GM23248 (cell line): Measurements from ENCODE around the gene CWC27. TPM values are rescaled to one million over a fixed set of nuclear protein-coding genes. Genes with fewer than 3 reads are reported as not detected.
A peak's percentile ranks its signal among the peaks of the same experiment; 100 is the strongest.

Source experiments
- DNase-seq: peaks from one replicate; pipeline ENCODE4 v3.0.0-alpha.2; 2015
- H2AFZ ChIP-seq: fragments of 200-600 bp; sonication (generic); 2 replicates; pipeline ENCODE4 v1.6.1; 2016; ENCODE audit warnings: antibody characterized with exemption
- H3F3A ChIP-seq: fragments of 200-600 bp; sonication (generic); 2 replicates; pipeline ENCODE4 v1.6.1; 2016; ENCODE audit warnings: mild to moderate bottlenecking, antibody characterized with exemption, mixed run types; ENCODE audit not compliant: insufficient read depth
- H3K27ac ChIP-seq: fragments of 200-600 bp; sonication (generic); 2 replicates; pipeline ENCODE4 v1.5.1; 2016; ENCODE audit warnings: mild to moderate bottlenecking
- H3K27me3 ChIP-seq: fragments of 200-600 bp; sonication (generic); replicated peaks from 2 replicates; pipeline ENCODE4 v1.6.1; 2016; ENCODE audit warnings: mild to moderate bottlenecking; ENCODE audit not compliant: insufficient read depth
- H3K36me3 ChIP-seq: fragments of 200-600 bp; sonication (generic); 2 replicates; pipeline ENCODE4 v1.6.1; 2016; ENCODE audit warnings: low read depth, mild to moderate bottlenecking
- H3K4me1 ChIP-seq: fragments of 200-600 bp; sonication (generic); 2 replicates; pipeline ENCODE4 v1.6.1; 2016; ENCODE audit warnings: mild to moderate bottlenecking; ENCODE audit not compliant: insufficient read depth
- H3K4me2 ChIP-seq: fragments of 200-600 bp; sonication (generic); one replicate; pipeline ENCODE4 v1.6.1; 2016; ENCODE audit warnings: mild to moderate bottlenecking; ENCODE audit not compliant: unreplicated experiment
- H3K4me3 ChIP-seq: fragments of 200-600 bp; sonication (generic); 2 replicates; pipeline ENCODE4 v1.5.1; 2016; ENCODE audit warnings: mild to moderate bottlenecking
- H3K79me2 ChIP-seq: fragments of 200-600 bp; sonication (generic); 2 replicates; pipeline ENCODE4 v1.6.1; 2016; ENCODE audit warnings: mild to moderate bottlenecking; ENCODE audit not compliant: insufficient read depth
- H3K9ac ChIP-seq: fragments of 200-600 bp; sonication (generic); 2 replicates; pipeline ENCODE4 v1.6.1; 2016; ENCODE audit warnings: mild to moderate bottlenecking
- H3K9me2 ChIP-seq: fragments of 200-600 bp; sonication (generic); 2 replicates; pipeline ENCODE4 v1.6.1; 2016; ENCODE audit warnings: mixed run types, mild to moderate bottlenecking, moderate library complexity; ENCODE audit not compliant: insufficient read depth
- H3K9me3 ChIP-seq: fragments of 200-600 bp; sonication (generic); one replicate; pipeline ENCODE4 v1.6.1; 2017; ENCODE audit warnings: low read depth
- H4K20me1 ChIP-seq: fragments of 200-600 bp; sonication (generic); 2 replicates; pipeline ENCODE4 v1.6.0; 2016; ENCODE audit not compliant: insufficient read depth
- EZH2 ChIP-seq: fragments of 200-600 bp; sonication (generic); IDR thresholded peaks from 2 replicates; pipeline ENCODE4 v1.6.1; 2018; ENCODE audit warnings: antibody characterized with exemption, mild to moderate bottlenecking; ENCODE audit not compliant: insufficient read depth, poor library complexity, severe bottlenecking
- EZH2phosphoT487 ChIP-seq: fragments of 200-600 bp; sonication (generic); IDR thresholded peaks from 2 replicates; pipeline ENCODE4 v1.6.1; 2018; ENCODE audit warnings: antibody characterized with exemption, moderate library complexity, mild to moderate bottlenecking, low read depth; ENCODE audit not compliant: insufficient read depth
- WGBS, 2 experiments: methylation state at CpG; one replicate each; pipeline ENCODE4 v1.1.6; 2015 to 2017; ENCODE audit warnings: low lambda C conversion rate in 2 of 2, low coverage in 1 of 2; ENCODE audit errors: missing lambda C conversion rate in 2 of 2; 5-methylcytosine and 5-hydroxymethylcytosine counted together
- in situ Hi-C: fragments of 300-500 bp; cut with MboI; formaldehyde crosslinking; loops from 2 replicates; pipeline ENCODE4 v1.15.0; 2020
- polyA plus RNA-seq: library from polyadenylated mRNA; unstranded; fragments of >200 nt; fragmentation: Nextera tagmentation; extraction: Ambion mirVana; gene quantifications from 2 replicates; pipeline ENCODE4 v1.2.1, GENCODE V29; 2016
- total RNA-seq: library from RNA; depleted of rRNA; stranded (reverse); fragments of >200 nt; shearing (Covaris generic); gene quantifications from 2 replicates; pipeline ENCODE4 v1.2.3, GENCODE V29; 2014

CWC27 gene
- total and polyA plus RNA-seq, 2 experiments from 2014 or later = 22.7 to 30.5 TPM

- 20 to 21% methylated on average over 1 of the region's 1 CpG for WGBS, 2 experiments
- no peaks in the 10 kb centered on the region for H3F3A ChIP-seq
- no peak for TF ChIP-seq EZH2
- no peak for TF ChIP-seq EZH2phosphoT487
- H4K20me1 ChIP-seq = no peaks in the 10 kb centered on the region
- no peaks in the 10 kb centered on the region for H3K36me3 ChIP-seq
- no peaks in the 10 kb centered on the region for H3K9me3 ChIP-seq
- in situ Hi-C loops = no loop called here
- H2AFZ ChIP-seq = no peak overlapping the region
- peaks cover 19% of the 10 kb centered on the region for H3K4me1 ChIP-seq
- H3K9me2 ChIP-seq = no peaks in the 10 kb centered on the region
- H3K4me3 ChIP-seq = no peak overlapping the region
- DNase-seq = no peak
- no peak overlapping the region for H3K27ac ChIP-seq
- H3K9ac ChIP-seq = no peak overlapping the region
- H3K27me3 ChIP-seq = no peaks in the 10 kb centered on the region
- H3K4me2 ChIP-seq = no peak overlapping the region
- H3K79me2 ChIP-seq = no peaks in the 10 kb centered on the region
Measured at GRCh38 chr5:64838376-64838775, 69.6 kb downstream of the CWC27 start.

- Histone ChIP-seq H4K20me1 (no peaks in the 10 kb centered on the region), H3K9me2 (no peaks in the 10 kb centered on the region), H3F3A (no peaks in the 10 kb centered on the region), H2AFZ (0 out of 2 replicates have a peak overlapping the region, but pooled peaks have one; percentile 22), H3K4me3 (no peak overlapping the region), H3K27ac (no peak overlapping the region), H3K9ac (no peak overlapping the region), H3K9me3 (no peaks in the 10 kb centered on the region), H3K79me2 (no peaks in the 10 kb centered on the region), H3K27me3 (no peaks in the 10 kb centered on the region), H3K4me2 (no peak overlapping the region), H3K36me3 (no peaks in the 10 kb centered on the region), H3K4me1 (peaks cover 19% of the 10 kb centered on the region)
- DNase-seq = peak; percentile 2
- in situ Hi-C loops = no loop called here
- TF ChIP-seq EZH2phosphoT487 (no peak), EZH2 (no peak)
Measured at GRCh38 chr5:64838803-64839202, 70.1 kb downstream of the CWC27 start.

GRCh38 chr5:64839936-64840335, 71.2 kb downstream of the CWC27 start:
- no peaks in the 10 kb centered on the region for H4K20me1 ChIP-seq
- H3K9ac ChIP-seq = no peak overlapping the region
- no peaks in the 10 kb centered on the region for H3K9me2 ChIP-seq
- H2AFZ ChIP-seq = no peak overlapping the region
- H3K4me3 ChIP-seq = no peak overlapping the region
- no peak for TF ChIP-seq EZH2phosphoT487
- TF ChIP-seq EZH2 = no peak
- in situ Hi-C loops = no loop called here
- no peak overlapping the region for H3K27ac ChIP-seq
- peaks cover 2% of the 10 kb centered on the region; the same call in 1 of the 2 replicates for H3K36me3 ChIP-seq
- WGBS, 2 experiments = 96 to 100% methylated on average over 1 of the region's 1 CpG
- no peak overlapping the region for H3K4me2 ChIP-seq
- no peaks in the 10 kb centered on the region for H3F3A ChIP-seq
- DNase-seq = no peak
- H3K9me3 ChIP-seq = no peaks in the 10 kb centered on the region
- H3K79me2 ChIP-seq = no peaks in the 10 kb centered on the region
- H3K27me3 ChIP-seq = no peaks in the 10 kb centered on the region
- H3K4me1 ChIP-seq = peaks cover 19% of the 10 kb centered on the region

GRCh38 chr5:64840958-64841357, 72.2 kb downstream of the CWC27 start:
- TF ChIP-seq EZH2phosphoT487 (no peak), EZH2 (no peak)
- Histone ChIP-seq H3K9me3 (peaks cover 3% of the 10 kb centered on the region), H3K79me2 (no peaks in the 10 kb centered on the region)

GRCh38 chr5:64853777-64854176, 85.0 kb downstream of the CWC27 start:
- in situ Hi-C loops = no loop called here
- no peak overlapping the region for H3K4me3 ChIP-seq
- no peaks in the 10 kb centered on the region for H3K27me3 ChIP-seq
- 97 to 100% methylated on average over 5 of the region's 5 CpGs for WGBS, 2 experiments
- no peaks in the 10 kb centered on the region for H3K36me3 ChIP-seq
- no peak for DNase-seq
- no peaks in the 10 kb centered on the region for H3K9me3 ChIP-seq
- 0 out of 2 replicates have a peak, but pooled peaks cover 4% of the 10 kb centered on the region for H3F3A ChIP-seq
- peaks cover 7% of the 10 kb centered on the region; the same call in 1 of the 2 replicates for H3K4me1 ChIP-seq
- H4K20me1 ChIP-seq = no peaks in the 10 kb centered on the region
- no peak overlapping the region for H3K9ac ChIP-seq
- H3K79me2 ChIP-seq = no peaks in the 10 kb centered on the region
- H3K9me2 ChIP-seq = no peaks in the 10 kb centered on the region
- TF ChIP-seq EZH2phosphoT487 (no peak), EZH2 (no peak)
- no peak overlapping the region for H2AFZ ChIP-seq
- no peak overlapping the region for H3K27ac ChIP-seq
- H3K4me2 ChIP-seq = no peak overlapping the region

More at GRCh38 chr5:64840958-64841357, 72.2 kb downstream of the CWC27 start:
- H3F3A ChIP-seq = no peaks in the 10 kb centered on the region
- H3K27ac ChIP-seq = no peak overlapping the region
- no peaks in the 10 kb centered on the region for H3K27me3 ChIP-seq
- H3K9me2 ChIP-seq = no peaks in the 10 kb centered on the region
- H3K4me2 ChIP-seq = no peak overlapping the region
- in situ Hi-C loops = no loop called here
- H3K36me3 ChIP-seq = peaks cover 12% of the 10 kb centered on the region
- no peak overlapping the region for H2AFZ ChIP-seq
- no peak overlapping the region for H3K9ac ChIP-seq
- DNase-seq = no peak
- peaks cover 19% of the 10 kb centered on the region for H3K4me1 ChIP-seq
- no peak overlapping the region for H3K4me3 ChIP-seq
- no peaks in the 10 kb centered on the region for H4K20me1 ChIP-seq
- 96 to 100% methylated on average over 1 of the region's 1 CpG for WGBS, 2 experiments
